ENCODE results near the gene CACNG5.

GRCh38 chr17:66822009-66822408 lies 12.9 kb upstream of the CACNG5 start:
- TF ChIP-seq, protein P1, sequence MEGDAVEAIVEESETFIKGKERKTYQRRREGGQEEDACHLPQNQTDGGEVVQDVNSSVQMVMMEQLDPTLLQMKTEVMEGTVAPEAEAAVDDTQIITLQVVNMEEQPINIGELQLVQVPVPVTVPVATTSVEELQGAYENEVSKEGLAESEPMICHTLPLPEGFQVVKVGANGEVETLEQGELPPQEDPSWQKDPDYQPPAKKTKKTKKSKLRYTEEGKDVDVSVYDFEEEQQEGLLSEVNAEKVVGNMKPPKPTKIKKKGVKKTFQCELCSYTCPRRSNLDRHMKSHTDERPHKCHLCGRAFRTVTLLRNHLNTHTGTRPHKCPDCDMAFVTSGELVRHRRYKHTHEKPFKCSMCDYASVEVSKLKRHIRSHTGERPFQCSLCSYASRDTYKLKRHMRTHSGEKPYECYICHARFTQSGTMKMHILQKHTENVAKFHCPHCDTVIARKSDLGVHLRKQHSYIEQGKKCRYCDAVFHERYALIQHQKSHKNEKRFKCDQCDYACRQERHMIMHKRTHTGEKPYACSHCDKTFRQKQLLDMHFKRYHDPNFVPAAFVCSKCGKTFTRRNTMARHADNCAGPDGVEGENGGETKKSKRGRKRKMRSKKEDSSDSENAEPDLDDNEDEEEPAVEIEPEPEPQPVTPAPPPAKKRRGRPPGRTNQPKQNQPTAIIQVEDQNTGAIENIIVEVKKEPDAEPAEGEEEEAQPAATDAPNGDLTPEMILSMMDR (IDR thresholded peaks at IDR 0.05) = no peak
- no peak for TF ChIP-seq POLR2A (IDR thresholded peaks at IDR 0.05)
